Stimulated activated naive CD4-positive, alpha-beta T cell (primary cell): ENCODE results near the gene FKBP1A.
A peak's percentile ranks its signal among the peaks of the same experiment; 100 is the strongest.

Experiments used
- DNase-seq, 6 experiments: peaks; one replicate each; lab custom pipeline; 2025; lab: John Stamatoyannopoulos, UW

The FKBP1A gene

DNA sequence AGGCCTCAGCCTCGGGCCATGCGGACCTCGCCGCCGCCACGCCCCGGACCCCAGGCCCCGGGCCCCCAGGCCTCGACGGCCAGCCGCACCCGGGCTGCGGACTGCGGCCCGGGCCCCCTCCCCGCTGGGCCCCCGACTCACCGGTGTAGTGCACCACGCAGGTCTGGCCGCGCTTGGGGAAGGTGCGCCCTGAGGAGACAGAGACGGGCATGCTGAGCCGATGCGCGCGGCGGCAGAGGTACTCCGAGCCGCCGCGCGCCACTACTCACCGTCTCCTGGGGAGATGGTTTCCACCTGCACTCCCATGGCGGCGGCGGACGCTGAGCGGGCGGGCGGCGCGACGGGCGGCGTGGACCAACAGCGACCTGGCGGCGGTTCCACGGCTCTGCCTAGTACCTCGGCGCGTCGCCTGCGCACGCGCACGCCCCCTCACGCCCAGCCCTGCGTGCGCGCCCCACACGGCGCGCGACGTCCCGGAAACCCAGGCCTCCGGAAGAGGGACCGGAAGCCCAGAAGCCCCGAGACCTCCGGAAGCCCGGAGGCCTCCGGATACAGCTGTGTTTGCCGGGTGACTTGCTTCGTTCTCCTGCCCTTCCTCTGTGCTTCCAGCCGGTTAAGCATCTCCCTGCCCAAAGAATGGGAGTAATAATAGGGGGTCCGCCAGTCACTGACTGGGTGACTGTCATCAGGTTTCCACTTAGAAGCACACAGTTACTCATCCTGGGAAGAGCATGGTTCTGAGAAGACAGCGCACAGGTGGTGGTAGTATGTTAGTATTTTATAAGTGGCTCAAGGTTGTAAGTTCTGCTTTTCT lies at the start of gene FKBP1A:
TSS of gene FKBP1A (minus strand) at position 362 of the 814 bp plus-strand sequence. CDS start at position 306, 56 bp downstream.
- peak; percentile 84 to 93 (median 88) for DNase-seq

GRCh38 chr20:1442304-1442703 lies 49.5 kb upstream of the FKBP1A start:
- no peak for DNase-seq

DNA sequence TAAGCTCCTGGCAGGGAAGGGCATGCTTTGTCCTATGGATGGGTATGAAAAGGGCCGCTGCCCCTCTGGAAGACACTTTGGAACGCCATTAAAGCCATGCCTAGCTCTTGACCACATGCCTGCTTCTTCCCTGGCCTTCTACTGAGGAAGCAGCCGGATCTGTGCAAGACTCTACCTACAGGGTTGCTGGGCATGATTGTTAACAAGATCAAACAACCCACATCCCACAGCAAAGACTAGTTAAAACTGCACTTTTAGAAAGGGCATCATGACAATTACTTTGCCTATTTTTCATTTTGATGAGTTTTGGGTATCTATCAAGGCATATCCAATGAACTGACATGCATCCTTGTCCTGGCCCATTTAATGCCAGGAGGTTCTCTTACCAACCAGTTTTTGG lies 48.3 kb upstream of the FKBP1A start:
- DNase-seq, result peak in 1 of 6 experiments; percentile 10

DNA sequence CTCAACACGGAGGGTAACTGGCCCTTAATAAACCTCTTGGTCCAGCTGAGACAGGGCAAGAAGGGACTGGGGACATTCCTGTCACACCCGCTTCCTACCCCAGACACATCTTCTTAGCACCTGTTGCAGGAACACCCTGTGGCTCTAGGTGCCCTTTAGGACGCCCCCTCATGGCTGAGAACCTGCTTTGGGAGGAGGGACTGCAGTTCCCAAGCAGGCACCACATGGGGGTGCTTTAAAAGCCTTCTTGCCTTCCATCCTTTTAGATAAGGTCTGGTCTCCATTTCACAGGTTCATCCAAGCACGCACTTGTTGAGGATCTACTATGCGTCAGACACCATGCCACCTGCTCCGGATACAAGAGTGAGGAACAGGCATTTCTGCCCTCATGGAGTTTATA lies 47.2 kb upstream of the FKBP1A start:
- no peak for DNase-seq

- DNase-seq, result no peak
Observed at GRCh38 chr20:1438361-1438760, 45.5 kb upstream of the FKBP1A start.

DNA sequence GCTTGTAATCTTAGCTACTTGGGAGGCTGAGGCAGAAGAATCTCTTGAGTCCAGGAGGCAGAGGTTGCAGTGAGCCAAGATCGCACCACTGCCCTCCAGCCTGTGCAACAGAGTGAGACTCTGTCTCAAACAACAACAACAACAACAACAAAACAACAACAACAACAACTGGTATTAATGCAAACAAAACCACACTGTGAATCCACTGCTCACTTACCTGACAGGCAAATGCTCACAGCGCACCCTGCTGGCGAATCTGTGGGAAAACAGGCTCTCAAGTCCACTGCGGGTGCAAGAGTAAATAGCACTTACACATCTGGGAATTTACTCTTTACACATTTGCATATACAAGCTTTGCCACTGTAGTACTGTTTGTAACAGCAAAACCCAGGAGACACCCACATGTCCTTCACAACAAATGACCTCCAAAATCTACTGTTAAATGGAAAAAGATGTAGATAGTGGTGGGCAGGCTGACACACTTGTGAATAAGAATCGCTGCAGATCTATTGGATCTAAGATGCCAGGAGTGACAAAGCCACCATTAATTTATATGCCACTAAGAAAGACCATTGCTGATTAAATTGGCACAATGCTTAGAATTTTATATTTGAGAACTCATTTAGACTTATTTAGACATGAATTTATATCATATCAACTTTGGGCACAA lies 44.5 kb upstream of the FKBP1A start:
- peak; percentile 48 to 78 (median 70) for DNase-seq

GRCh38 chr20:1436263-1436662 lies 43.4 kb upstream of the FKBP1A start:
- no peak for DNase-seq

DNA sequence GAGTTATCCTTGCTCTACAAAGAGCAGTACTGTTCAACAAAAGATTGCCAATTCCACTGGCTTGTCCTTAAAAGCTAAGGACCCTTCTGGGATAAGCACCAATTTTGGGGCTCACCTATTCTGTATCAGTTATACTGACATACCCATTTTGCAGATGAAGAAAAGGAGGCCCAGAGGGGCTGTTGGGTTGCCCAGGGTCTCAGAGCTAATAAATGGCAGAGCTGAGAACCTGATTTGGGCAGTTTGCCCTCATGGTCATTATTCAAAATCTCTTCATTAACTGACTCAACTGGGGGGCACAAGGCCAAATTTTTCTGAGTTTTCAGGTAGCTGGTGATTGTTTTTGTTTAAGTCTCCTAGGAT lies 42.5 kb upstream of the FKBP1A start:
- DNase-seq, result no peak

DNA sequence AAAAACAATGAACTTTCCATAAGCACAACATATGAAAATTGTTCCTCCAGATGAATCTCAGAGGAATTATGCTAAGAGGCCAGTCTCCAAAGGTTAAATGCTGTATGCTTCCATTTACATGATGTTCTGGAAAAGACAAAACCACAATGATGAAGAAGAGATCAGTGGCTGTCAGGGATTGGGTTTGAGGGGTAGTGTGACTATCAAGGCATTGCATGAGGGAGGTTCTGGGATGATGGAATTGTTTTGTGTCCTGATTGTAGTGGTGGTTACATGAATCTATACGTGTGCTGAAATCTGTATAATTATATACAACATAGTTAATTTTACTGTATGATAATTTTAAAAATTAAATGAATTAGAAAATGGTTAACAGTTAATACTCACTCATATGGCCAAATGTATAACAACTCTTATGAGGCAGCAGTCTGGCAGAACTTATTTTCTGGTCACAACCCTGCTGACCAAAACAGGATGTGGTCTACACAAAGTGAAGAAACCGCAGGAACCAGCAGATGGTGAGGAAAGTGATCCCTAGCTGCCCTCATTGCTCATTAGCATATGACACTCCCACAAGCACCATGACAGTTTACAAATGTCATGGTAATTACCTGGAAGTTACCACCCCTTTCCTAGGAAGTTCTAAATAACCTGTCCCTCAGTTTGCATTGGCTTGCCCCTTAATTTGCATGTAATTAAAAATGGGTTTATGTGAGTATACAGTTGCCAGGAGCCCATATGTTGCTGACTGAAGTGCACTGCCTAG lies 41.9 kb upstream of the FKBP1A start:
- DNase-seq, result peak in 5 of 6 experiments; percentile 10 to 57 (median 52)

- no peak for DNase-seq
Observed at GRCh38 chr20:1431158-1431557, 38.3 kb upstream of the FKBP1A start.

- no peak for DNase-seq
Observed at GRCh38 chr20:1430004-1430451, 37.2 kb upstream of the FKBP1A start.

GRCh38 chr20:1429143-1429728 lies 36.4 kb upstream of the FKBP1A start:
- DNase-seq, result no peak

DNA sequence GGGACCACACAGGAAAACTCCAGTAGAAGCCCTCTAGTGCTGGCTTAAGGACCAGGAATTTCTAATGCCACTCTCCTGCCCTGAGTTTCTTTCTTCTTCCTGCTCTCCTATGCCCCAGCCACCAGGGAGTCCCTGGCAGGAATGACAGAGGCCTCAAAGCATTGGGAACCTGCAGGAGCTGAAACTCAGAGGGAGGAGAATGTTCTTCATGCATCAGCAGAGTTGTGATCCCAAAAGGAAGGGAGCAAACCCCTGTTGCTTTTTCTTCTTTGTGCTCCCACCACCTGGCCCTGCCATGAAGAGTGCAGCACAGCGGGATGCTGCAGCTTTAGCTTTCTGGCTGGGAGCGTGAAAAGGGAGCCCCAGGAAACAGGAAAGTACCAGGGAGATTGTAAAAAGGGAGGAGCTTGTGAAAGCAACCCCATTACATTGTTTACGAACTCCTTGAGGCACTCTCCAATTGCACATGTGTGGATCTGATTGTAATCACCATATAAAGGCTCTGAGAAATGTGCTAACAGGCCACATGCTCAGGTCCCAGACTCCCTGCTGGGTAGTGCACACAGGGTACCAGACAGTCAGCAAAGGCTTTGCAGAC lies 34.7 kb upstream of the FKBP1A start:
- DNase-seq, result no peak

GRCh38 chr20:1426231-1426849 lies 33.5 kb upstream of the FKBP1A start:
- no peak for DNase-seq

DNA sequence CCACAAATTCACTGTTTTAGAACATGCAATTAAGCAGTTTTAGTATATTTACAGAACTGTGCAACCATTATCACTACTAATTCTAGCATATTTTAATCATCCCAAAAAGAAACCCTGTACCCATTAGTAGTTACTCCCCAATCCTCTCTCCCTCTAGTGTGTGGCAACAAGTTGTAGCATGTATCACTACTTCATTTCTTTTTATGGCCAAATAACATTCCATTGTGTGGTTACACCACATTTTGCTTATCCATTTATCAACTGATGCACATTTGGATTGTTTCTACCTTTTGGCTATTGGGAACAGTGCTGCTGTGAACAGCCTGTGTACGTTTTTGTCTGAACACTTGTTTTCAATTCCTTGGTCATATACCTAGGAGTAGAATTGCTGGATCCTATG lies 31.5 kb upstream of the FKBP1A start:
- no peak for DNase-seq

GRCh38 chr20:1423625-1424106 lies 30.8 kb upstream of the FKBP1A start:
- no peak for DNase-seq

DNA sequence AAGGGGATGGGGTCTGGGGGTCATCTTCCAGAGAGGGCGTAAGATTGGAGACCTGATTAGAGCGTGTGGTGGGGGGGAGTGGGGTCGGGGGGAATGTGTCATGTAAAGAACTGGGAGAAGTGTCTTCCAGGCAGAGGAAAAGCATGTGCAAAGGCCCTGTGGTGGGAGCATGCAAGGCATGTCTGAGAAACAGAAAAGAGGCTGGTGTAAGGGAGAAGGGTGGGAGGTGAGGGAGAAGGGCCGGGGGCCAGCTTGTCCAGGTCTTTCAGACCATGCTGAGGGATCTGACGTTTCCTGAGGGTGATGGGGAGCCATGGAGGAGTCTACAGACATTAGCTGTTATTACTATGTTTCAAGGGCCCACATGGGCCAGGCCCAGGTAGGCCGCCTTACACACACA lies 30.4 kb upstream of the FKBP1A start:
- no peak for DNase-seq

DNA sequence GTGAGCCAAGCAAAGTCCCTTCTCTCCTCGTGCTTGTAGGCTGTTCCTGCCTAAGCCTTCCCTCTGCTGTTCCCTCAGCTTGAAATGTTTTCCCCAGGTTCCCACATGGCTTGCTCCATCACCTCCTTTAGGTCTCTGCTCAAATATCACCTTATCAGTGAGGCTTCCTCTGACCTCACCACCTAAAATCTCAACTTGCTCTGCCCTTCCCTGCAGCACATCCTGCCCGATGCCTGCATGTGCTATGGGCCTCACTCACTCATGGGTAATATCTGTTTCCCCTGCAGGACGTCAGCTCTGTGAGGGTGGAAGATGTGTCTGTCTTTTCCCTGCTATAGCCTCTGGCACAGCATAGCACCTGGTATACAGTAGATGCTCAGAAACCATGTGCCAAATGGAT lies 29.9 kb upstream of the FKBP1A start:
- no peak for DNase-seq

DNA sequence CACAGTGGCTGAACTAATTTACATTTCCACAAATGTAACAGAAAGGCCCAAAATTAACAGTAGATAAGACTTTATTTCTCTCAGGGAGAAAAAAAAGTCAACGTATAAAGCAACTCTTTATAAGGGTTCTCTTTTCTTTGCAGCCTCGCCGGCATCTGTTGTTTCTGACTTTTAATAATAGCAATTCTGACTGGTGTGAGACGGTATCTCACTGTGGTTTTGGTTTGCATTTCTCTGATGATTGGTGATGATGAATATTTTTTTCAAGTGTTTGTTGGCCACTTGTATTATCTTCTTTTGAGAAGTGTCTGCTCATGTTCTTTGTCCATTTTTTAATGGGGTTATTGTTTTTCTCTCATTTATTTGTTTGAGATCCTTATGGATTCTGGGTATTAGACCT lies 27.2 kb upstream of the FKBP1A start:
- no peak for DNase-seq

DNA sequence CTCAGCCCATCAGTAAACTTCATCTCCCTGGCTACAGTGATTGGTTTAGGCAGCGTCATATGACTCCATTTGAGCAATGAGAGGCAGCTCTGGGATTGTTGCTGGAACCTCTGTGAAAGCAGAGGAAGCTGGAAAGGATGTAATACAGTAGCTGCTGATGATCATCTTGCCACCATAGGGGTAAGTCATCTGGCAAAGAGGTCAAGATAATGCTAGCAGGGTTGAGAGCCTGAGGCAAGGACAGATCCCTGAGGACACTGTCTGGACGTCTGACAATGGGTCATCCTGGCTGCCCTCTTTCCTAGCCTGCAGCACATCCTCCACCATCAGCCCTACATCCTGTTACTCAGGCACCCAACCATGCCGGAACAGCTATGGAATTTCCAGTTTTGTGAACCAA lies 25.5 kb upstream of the FKBP1A start:
- DNase-seq, result no peak

- DNase-seq, result no peak
Observed at GRCh38 chr20:1417790-1418189, 24.9 kb upstream of the FKBP1A start.
